Measurements from ENCODE around the gene RPL39L.

- TF ChIP-seq CTCF (IDR thresholded peaks at IDR 0.05) (no peak), POLR2A (IDR thresholded peaks at IDR 0.05) (no peak)
These were observed 27.5 kb upstream of the RPL39L start for GRCh38 chr3:187166750-187167149.

Data from uterus (tissue), 2 donors.